DND-41 (cell line): Measurements from ENCODE around the gene RBSN.

Source experiments
- ATAC-seq: fragments of 200-7000 bp; cut with Tn5 transposase; 3 replicates; pipeline ENCODE4 v1.9.1; 2021; ENCODE audit warnings: low read depth; ENCODE audit not compliant: insufficient read depth
- DNase-seq: peaks from one replicate; pipeline ENCODE4 v3.0.0-alpha.2; 2020
- H2AFZ ChIP-seq: 2 replicates; pipeline ENCODE4 v1.6.0; 2012; ENCODE audit warnings: low read depth, low read length
- H3K27ac ChIP-seq: 2 replicates; pipeline ENCODE4 v1.5.1; 2012; ENCODE audit warnings: low read length, inconsistent platforms
- H3K27me3 ChIP-seq: fragments of 200-600 bp; sonication (generic); 2 replicates; pipeline ENCODE4 v1.6.0; 2012; ENCODE audit warnings: low read length, mild to moderate bottlenecking, inconsistent platforms; ENCODE audit not compliant: insufficient read depth, poor library complexity
- H3K36me3 ChIP-seq: 2 replicates; pipeline ENCODE4 v1.5.1; 2012; ENCODE audit warnings: low read length, inconsistent platforms; ENCODE audit not compliant: insufficient read depth
- H3K4me1 ChIP-seq: 2 replicates; pipeline ENCODE4 v1.5.1; 2012; ENCODE audit warnings: mild to moderate bottlenecking, low read length; ENCODE audit not compliant: insufficient read depth
- H3K4me2 ChIP-seq: 2 replicates; pipeline ENCODE4 v1.6.0; 2012; ENCODE audit warnings: mild to moderate bottlenecking, moderate library complexity, low read length, inconsistent platforms; ENCODE audit not compliant: insufficient read depth
- H3K4me3 ChIP-seq, 2 experiments: fragments of 200-600 bp in 1 of 2; shearing (Covaris generic) in 1 of 2; 2 replicates each; pipeline ENCODE4 v1.5.1; 2012 to 2016; ENCODE audit warnings: inconsistent platforms in 2 of 2, low read length in 2 of 2, mild to moderate bottlenecking in 2 of 2, low read depth in 1 of 2, moderate library complexity in 1 of 2
- H3K79me2 ChIP-seq: 2 replicates; pipeline ENCODE4 v1.6.0; 2012; ENCODE audit warnings: low read length, inconsistent platforms; ENCODE audit not compliant: insufficient read depth
- H3K9ac ChIP-seq: 2 replicates; pipeline ENCODE4 v1.6.0; 2012; ENCODE audit warnings: low read depth, mild to moderate bottlenecking, inconsistent platforms, low read length, moderate library complexity
- H3K9me3 ChIP-seq: 2 replicates; pipeline ENCODE4 v1.5.1; 2012; ENCODE audit warnings: low read length, moderate library complexity, mild to moderate bottlenecking, inconsistent platforms; ENCODE audit not compliant: insufficient read depth, severe bottlenecking
- H4K20me1 ChIP-seq: 2 replicates; pipeline ENCODE4 v1.6.0; 2012; ENCODE audit warnings: low read length; ENCODE audit not compliant: insufficient read depth
- EZH2 ChIP-seq: IDR thresholded peaks from 3 replicates; pipeline ENCODE4 v1.6.1; 2012; ENCODE audit warnings: borderline replicate concordance, low read depth, mild to moderate bottlenecking, moderate library complexity, low read length, inconsistent platforms; ENCODE audit not compliant: severe bottlenecking
- TF ChIP-seq, protein P1 (sequence below): IDR thresholded peaks from 2 replicates; pipeline ENCODE4 v1.5.1; 2012; ENCODE audit warnings: borderline replicate concordance, low read length, moderate library complexity, mild to moderate bottlenecking; ENCODE audit not compliant: poor library complexity, severe bottlenecking; ENCODE audit errors: extremely low read depth

RBSN gene

DNA sequence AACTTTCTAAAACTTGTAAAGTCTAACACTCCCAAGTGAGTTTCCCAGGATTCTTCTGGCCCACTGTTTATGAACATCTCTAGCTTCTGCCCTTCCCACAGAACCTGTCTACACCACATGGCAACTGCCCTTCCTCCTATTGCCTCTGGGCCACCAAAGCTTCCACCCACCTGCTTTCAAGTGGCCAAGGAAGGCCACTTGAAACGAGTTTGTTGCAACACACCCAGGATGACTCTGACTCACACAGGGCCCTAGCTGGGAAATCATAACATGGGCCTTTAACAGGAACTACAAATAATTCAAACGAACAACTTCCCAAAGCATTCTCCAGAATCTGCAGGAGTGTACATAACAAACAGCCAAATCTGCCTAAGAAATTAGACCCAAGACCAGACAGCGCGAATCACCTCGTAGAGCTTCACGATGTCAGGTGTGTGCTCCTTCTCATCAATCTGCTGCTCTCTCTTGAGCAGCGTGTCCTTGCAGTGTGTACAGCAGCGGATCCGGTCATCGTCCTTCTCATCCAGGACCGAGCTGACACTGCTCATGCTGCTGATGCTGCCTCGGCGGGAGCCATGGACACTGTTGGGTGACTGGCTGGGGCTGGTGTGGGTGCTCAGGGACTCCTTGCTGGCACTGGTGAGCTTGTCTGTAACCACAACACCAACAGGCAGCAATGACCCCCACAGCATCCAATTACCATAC, 16.8 kb downstream of the RBSN start:
- no peaks in the 10 kb centered on the region for H3K9me3 ChIP-seq
- H4K20me1 ChIP-seq, result no peaks in the 10 kb centered on the region
- no peaks in the 10 kb centered on the region for H3K79me2 ChIP-seq
- H3K4me2 ChIP-seq, result no peak overlapping the region
- no peak overlapping the region for H2AFZ ChIP-seq
- H3K27me3 ChIP-seq, result no peaks in the 10 kb centered on the region
- DNase-seq, result no peak
- no peak for TF ChIP-seq EZH2
- TF ChIP-seq, protein P1, sequence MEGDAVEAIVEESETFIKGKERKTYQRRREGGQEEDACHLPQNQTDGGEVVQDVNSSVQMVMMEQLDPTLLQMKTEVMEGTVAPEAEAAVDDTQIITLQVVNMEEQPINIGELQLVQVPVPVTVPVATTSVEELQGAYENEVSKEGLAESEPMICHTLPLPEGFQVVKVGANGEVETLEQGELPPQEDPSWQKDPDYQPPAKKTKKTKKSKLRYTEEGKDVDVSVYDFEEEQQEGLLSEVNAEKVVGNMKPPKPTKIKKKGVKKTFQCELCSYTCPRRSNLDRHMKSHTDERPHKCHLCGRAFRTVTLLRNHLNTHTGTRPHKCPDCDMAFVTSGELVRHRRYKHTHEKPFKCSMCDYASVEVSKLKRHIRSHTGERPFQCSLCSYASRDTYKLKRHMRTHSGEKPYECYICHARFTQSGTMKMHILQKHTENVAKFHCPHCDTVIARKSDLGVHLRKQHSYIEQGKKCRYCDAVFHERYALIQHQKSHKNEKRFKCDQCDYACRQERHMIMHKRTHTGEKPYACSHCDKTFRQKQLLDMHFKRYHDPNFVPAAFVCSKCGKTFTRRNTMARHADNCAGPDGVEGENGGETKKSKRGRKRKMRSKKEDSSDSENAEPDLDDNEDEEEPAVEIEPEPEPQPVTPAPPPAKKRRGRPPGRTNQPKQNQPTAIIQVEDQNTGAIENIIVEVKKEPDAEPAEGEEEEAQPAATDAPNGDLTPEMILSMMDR, result no peak
- no peak overlapping the region for H3K9ac ChIP-seq
- H3K4me1 ChIP-seq, result no peaks in the 10 kb centered on the region
- ATAC-seq, result no peak
- no peak overlapping the region for H3K4me3 ChIP-seq
- no peak overlapping the region for H3K27ac ChIP-seq
- peaks cover 87% of the 10 kb centered on the region for H3K36me3 ChIP-seq

DNA sequence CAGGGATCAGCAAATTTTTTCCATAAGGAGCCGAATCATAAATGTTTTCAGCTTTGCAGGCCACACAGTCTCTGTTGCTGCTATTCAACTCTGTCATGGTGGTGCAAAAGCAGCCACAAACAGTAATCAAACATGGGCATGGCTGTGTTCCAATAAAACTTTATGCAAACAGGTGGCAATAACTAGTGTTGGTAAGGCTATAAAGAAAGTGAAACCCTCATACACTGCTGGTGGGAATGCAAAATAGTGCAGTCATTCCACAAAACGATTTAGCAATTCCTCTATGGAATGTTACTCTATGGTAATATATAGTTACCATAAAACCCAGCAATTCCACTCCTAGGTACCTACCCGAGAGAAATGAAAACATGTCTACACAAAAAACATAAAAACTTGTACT, 19.9 kb downstream of the RBSN start:
- H3K9ac ChIP-seq, result no peak overlapping the region
- no peak overlapping the region for H3K27ac ChIP-seq
- no peak for TF ChIP-seq EZH2
- TF ChIP-seq, protein P1, result no peak
- H3K4me1 ChIP-seq, result no peaks in the 10 kb centered on the region
- ATAC-seq (no peak), DNase-seq (no peak)
- H3K9me3 ChIP-seq, result no peaks in the 10 kb centered on the region
- H3K27me3 ChIP-seq, result no peaks in the 10 kb centered on the region
- no peak overlapping the region for H2AFZ ChIP-seq
- peaks cover 93% of the 10 kb centered on the region for H3K36me3 ChIP-seq
- no peaks in the 10 kb centered on the region for H4K20me1 ChIP-seq
- no peak overlapping the region for H3K4me2 ChIP-seq
- no peak overlapping the region for H3K4me3 ChIP-seq
- H3K79me2 ChIP-seq, result no peaks in the 10 kb centered on the region

DNA sequence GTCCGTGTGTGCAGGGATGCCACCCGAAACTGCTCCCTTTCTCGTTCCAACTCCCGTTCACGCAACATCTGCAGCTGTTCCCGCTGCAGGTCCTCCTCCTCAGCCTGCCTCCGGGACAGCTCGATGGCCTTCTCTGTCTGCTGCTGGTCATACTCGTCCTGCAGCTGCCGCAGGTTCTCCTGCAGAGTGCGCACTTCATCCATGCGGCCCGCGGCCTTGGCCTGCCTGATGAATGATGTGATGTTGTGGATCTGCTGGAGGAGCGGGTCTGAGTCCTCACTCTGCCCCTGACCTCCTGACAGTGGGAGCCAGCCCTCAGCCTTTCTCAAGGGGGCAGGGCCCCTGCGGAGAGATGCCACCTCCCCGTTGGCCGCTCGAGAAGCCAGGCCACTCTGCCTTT, 24.4 kb downstream of the RBSN start:
- H3K4me1 ChIP-seq, result no peaks in the 10 kb centered on the region
- no peaks in the 10 kb centered on the region for H4K20me1 ChIP-seq
- H3K27ac ChIP-seq, result no peak overlapping the region
- no peak overlapping the region for H2AFZ ChIP-seq
- H3K36me3 ChIP-seq, result peaks cover 71% of the 10 kb centered on the region
- ATAC-seq (no peak), DNase-seq (no peak)
- TF ChIP-seq, protein P1, result no peak
- no peak for TF ChIP-seq EZH2
- no peaks in the 10 kb centered on the region for H3K79me2 ChIP-seq
- no peaks in the 10 kb centered on the region for H3K27me3 ChIP-seq
- no peak overlapping the region for H3K4me2 ChIP-seq
- no peak overlapping the region for H3K9ac ChIP-seq
- H3K9me3 ChIP-seq, result no peaks in the 10 kb centered on the region
- H3K4me3 ChIP-seq, result no peak overlapping the region

DNA sequence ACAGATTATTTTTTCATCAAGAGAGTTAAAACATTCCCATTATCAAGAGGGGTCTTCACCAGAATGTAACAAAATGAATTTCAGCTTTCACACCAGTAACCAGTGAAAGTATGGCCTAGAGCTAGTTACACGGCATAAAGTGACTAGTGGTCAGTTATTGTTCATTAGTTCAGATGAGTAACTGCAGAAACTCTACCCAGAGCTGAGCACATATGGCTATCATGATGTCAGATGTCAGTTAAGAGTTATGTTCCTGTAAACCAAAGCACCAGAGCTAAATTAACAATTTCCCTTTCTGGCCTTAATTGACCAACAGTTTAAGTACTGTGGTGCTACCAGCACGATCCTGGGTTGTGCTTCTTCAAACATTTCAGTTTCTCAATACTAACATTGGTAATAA, 27.2 kb downstream of the RBSN start:
- no peaks in the 10 kb centered on the region for H3K9me3 ChIP-seq
- no peak overlapping the region for H3K4me2 ChIP-seq
- H3K79me2 ChIP-seq, result no peaks in the 10 kb centered on the region
- no peak overlapping the region for H2AFZ ChIP-seq
- no peaks in the 10 kb centered on the region for H3K4me1 ChIP-seq
- no peaks in the 10 kb centered on the region for H3K27me3 ChIP-seq
- peaks cover 47% of the 10 kb centered on the region for H3K36me3 ChIP-seq
- no peak for TF ChIP-seq EZH2
- TF ChIP-seq, protein P1, result no peak
- H3K27ac ChIP-seq, result no peak overlapping the region
- H3K9ac ChIP-seq, result no peak overlapping the region
- ATAC-seq (no peak), DNase-seq (no peak)
- H3K4me3 ChIP-seq, result no peak overlapping the region
- H4K20me1 ChIP-seq, result no peaks in the 10 kb centered on the region
